GM18861 (cell line): ENCODE results near the gene POT1.

Source experiments
- ATAC-seq: cut with Tn5 transposase; IDR thresholded peaks from one replicate; pipeline ENCODE4 v1.9.1; 2021; ENCODE audit not compliant: unreplicated experiment

POT1 gene

GRCh38 chr7:124773938-124774337, 155.7 kb downstream of the POT1 start:
- no peak for ATAC-seq

- ATAC-seq, result no peak
These were observed 156.3 kb downstream of the POT1 start for GRCh38 chr7:124773339-124773738.
